H1 (cell line): ENCODE data around the gene CTBP2. TPM values are rescaled to one million over a fixed set of nuclear protein-coding genes. Genes with fewer than 3 reads are reported as not detected.

Experiments used
- CTCF ChIA-PET: fragments of 300-600 bp; sonication (Branson Sonifier 250); formaldehyde crosslinking; loops from one replicate; lab custom pipeline; 2021; ENCODE audit not compliant: partially characterized antibody; lab: Charles Lee
- POLR2A ChIA-PET: fragments of 300-600 bp; sonication (Branson Sonifier 250); formaldehyde crosslinking; loops from one replicate; lab custom pipeline; 2021; ENCODE audit warnings: inconsistent platforms; ENCODE audit not compliant: partially characterized antibody; lab: Charles Lee
- DNase-seq, 2 experiments: peaks; one replicate each; pipeline versions ENCODE4 v3.0.0 to v3.0.0-alpha.2; 2010 to 2022; ENCODE audit warnings: low spot score in 2 of 2, low read depth in 1 of 2, mixed read lengths in 1 of 2
- FAIRE-seq: peaks from 2 replicates; lab custom pipeline; 2011; peaks lifted over from hg19 to GRCh38; lab: Jason Lieb, UNC
- H2AFZ ChIP-seq: 2 replicates; pipeline ENCODE4 v1.8.1; 2012; ENCODE audit warnings: low read length, inconsistent platforms
- H2AK5ac ChIP-seq: 2 replicates; pipeline ENCODE4 v1.6.1; 2013; ENCODE audit warnings: low read depth, low read length
- H2BK120ac ChIP-seq: replicated peaks from 2 replicates; pipeline ENCODE3; 2013; ENCODE audit warnings: low read depth, low read length, inconsistent platforms
- H2BK12ac ChIP-seq: 2 replicates; pipeline ENCODE4 v1.6.1; 2013; ENCODE audit warnings: low read depth, low read length
- H2BK15ac ChIP-seq: 2 replicates; pipeline ENCODE4 v1.6.1; 2013; ENCODE audit warnings: low read length
- H2BK20ac ChIP-seq: 2 replicates; pipeline ENCODE4 v1.6.1; 2013; ENCODE audit warnings: low read length
- H2BK5ac ChIP-seq: 2 replicates; pipeline ENCODE4 v1.6.1; 2013; ENCODE audit warnings: low read depth, low read length
- H3K14ac ChIP-seq: 2 replicates; pipeline ENCODE4 v1.6.1; 2013; ENCODE audit warnings: inconsistent platforms; ENCODE audit not compliant: insufficient read length
- H3K18ac ChIP-seq: 2 replicates; pipeline ENCODE4 v1.6.1; 2013; ENCODE audit warnings: low read length; ENCODE audit errors: extremely low read depth
- H3K23ac ChIP-seq: 2 replicates; pipeline ENCODE4 v1.6.1; 2013; ENCODE audit warnings: inconsistent platforms; ENCODE audit not compliant: insufficient read length
- H3K23me2 ChIP-seq: 2 replicates; pipeline ENCODE4 v1.6.1; 2013; ENCODE audit warnings: low read depth, low read length
- H3K27ac ChIP-seq: 2 replicates; pipeline ENCODE4 v1.6.1; 2011; ENCODE audit warnings: low read depth, low read length, inconsistent platforms
- H3K27me3 ChIP-seq, 4 experiments: replicated peaks in 1 of 4; 1 replicate in 1 of 4; 2 replicates in 3 of 4; pipeline versions ENCODE4 v1.6.1 to v1.8.1; 2011 to 2013; ENCODE audit warnings: low read length in 3 of 4, mild to moderate bottlenecking in 3 of 4, inconsistent platforms in 2 of 4, mixed read lengths in 2 of 4, moderate library complexity in 1 of 4; ENCODE audit not compliant: control insufficient read depth in 3 of 4, insufficient read depth in 3 of 4; ENCODE audit errors: extremely low read depth in 1 of 4
- H3K36me3 ChIP-seq, 4 experiments: 2 replicates each; pipeline versions ENCODE4 v1.6.1 to v1.8.1; 2011 to 2013; ENCODE audit warnings: mild to moderate bottlenecking in 4 of 4, low read length in 3 of 4, moderate library complexity in 2 of 4, control low read depth in 1 of 4, inconsistent platforms in 1 of 4; ENCODE audit not compliant: insufficient read depth in 4 of 4, control insufficient read depth in 2 of 4
- H3K4ac ChIP-seq: replicated peaks from 2 replicates; pipeline ENCODE3; 2013; ENCODE audit warnings: low read length, low read depth, mixed read lengths, inconsistent platforms; ENCODE audit not compliant: insufficient read length
- H3K4me1 ChIP-seq, 4 experiments: replicated peaks in 1 of 4; 1 replicate in 1 of 4; 2 replicates in 3 of 4; pipeline versions ENCODE4 v1.6.1 to v1.8.1; 2011 to 2013; ENCODE audit warnings: low read length in 3 of 4, inconsistent platforms in 2 of 4, mixed read lengths in 1 of 4; ENCODE audit not compliant: insufficient read depth in 4 of 4, control insufficient read depth in 3 of 4
- H3K4me2 ChIP-seq, 2 experiments: 2 replicates each; pipeline versions ENCODE4 v1.6.1 to v1.8.1; 2011 to 2013; ENCODE audit warnings: low read depth in 2 of 2, low read length in 2 of 2, control low read depth in 1 of 2, inconsistent platforms in 1 of 2, mild to moderate bottlenecking in 1 of 2; ENCODE audit not compliant: insufficient read depth in 1 of 2
- H3K4me3 ChIP-seq, 4 experiments: fragments of 200-600, 300-600 bp in 1 of 4; sonication (generic), shearing (Covaris generic), sonication (Bioruptor Twin) in 1 of 4; 2 replicates each; pipeline versions ENCODE4 v1.5.1 to v1.8.1; 2011 to 2016; ENCODE audit warnings: low read length in 4 of 4, low read depth in 3 of 4, control low read depth in 2 of 4, inconsistent platforms in 2 of 4, mild to moderate bottlenecking in 2 of 4, mixed read lengths in 1 of 4, moderate library complexity in 1 of 4; ENCODE audit not compliant: insufficient read depth in 2 of 4; ENCODE audit errors: extremely low read depth in 1 of 4
- H3K56ac ChIP-seq: replicated peaks from 2 replicates; pipeline ENCODE3; 2013; ENCODE audit warnings: low read depth, mild to moderate bottlenecking, mixed read lengths, low read length, inconsistent platforms; ENCODE audit not compliant: insufficient read length
- H3K79me1 ChIP-seq: 2 replicates; pipeline ENCODE4 v1.6.1; 2013; ENCODE audit warnings: low read depth, low read length, control low read depth
- H3K79me2 ChIP-seq, 2 experiments: 2 replicates each; pipeline versions ENCODE4 v1.6.1 to v1.8.1; 2012 to 2013; ENCODE audit warnings: low read length in 2 of 2, mild to moderate bottlenecking in 2 of 2, inconsistent platforms in 1 of 2; ENCODE audit not compliant: insufficient read depth in 2 of 2, control insufficient read depth in 1 of 2
- H3K9ac ChIP-seq, 4 experiments: replicated peaks in 1 of 4; 1 replicate in 1 of 4; 2 replicates in 3 of 4; pipeline versions ENCODE4 v1.6.1 to v1.8.1; 2011 to 2013; ENCODE audit warnings: low read depth in 3 of 4, low read length in 3 of 4, control low read depth in 2 of 4, mild to moderate bottlenecking in 2 of 4, moderate library complexity in 2 of 4, inconsistent platforms in 1 of 4; ENCODE audit errors: extremely low read depth in 1 of 4
- H3K9me3 ChIP-seq, 2 experiments: 2 replicates each; pipeline versions ENCODE4 v1.6.1 to v1.8.1; 2012 to 2013; ENCODE audit warnings: mild to moderate bottlenecking in 2 of 2, moderate library complexity in 2 of 2, control low read depth in 1 of 2, inconsistent platforms in 1 of 2, low read depth in 1 of 2, low read length in 1 of 2, mixed read lengths in 1 of 2; ENCODE audit not compliant: insufficient read depth in 2 of 2
- H4K20me1 ChIP-seq, 2 experiments: replicated peaks in 1 of 2; 2 replicates each; pipeline versions ENCODE3 to v1.8.1; 2011 to 2013; ENCODE audit warnings: inconsistent platforms in 2 of 2, low read length in 2 of 2, mild to moderate bottlenecking in 1 of 2; ENCODE audit not compliant: insufficient read depth in 2 of 2, control insufficient read depth in 1 of 2
- H4K5ac ChIP-seq: 2 replicates; pipeline ENCODE4 v1.6.1; 2013; ENCODE audit warnings: low read length, low read depth, mixed read lengths, inconsistent platforms; ENCODE audit not compliant: insufficient read length
- H4K8ac ChIP-seq: 2 replicates; pipeline ENCODE4 v1.8.0; 2013; ENCODE audit warnings: mild to moderate bottlenecking, moderate library complexity, low read length, inconsistent platforms; ENCODE audit not compliant: insufficient read depth; ENCODE audit errors: extremely low read depth
- H4K91ac ChIP-seq: replicated peaks from 2 replicates; pipeline ENCODE3; 2013; ENCODE audit warnings: low read length, mixed read lengths, inconsistent platforms; ENCODE audit not compliant: insufficient read length
- BCL11A ChIP-seq, 2 experiments: IDR thresholded peaks; one replicate each; pipeline ENCODE4 v1.6.1; 2011; ENCODE audit warnings: low read depth in 2 of 2, low read length in 2 of 2, mild to moderate bottlenecking in 2 of 2
- CEBPB ChIP-seq: IDR thresholded peaks from 2 replicates; pipeline ENCODE4 v1.6.1; 2012; ENCODE audit warnings: low read depth, low read length
- E2F6 ChIP-seq: IDR thresholded peaks from 2 replicates; pipeline ENCODE4 v1.6.1; 2012; ENCODE audit warnings: inconsistent platforms
- HDAC6 ChIP-seq: IDR thresholded peaks from one replicate; pipeline ENCODE4 v1.7.1; 2012; ENCODE audit warnings: low read depth, mild to moderate bottlenecking, inconsistent platforms, low read length, moderate library complexity
- KDM1A ChIP-seq: fragments of 200-600, 300-600 bp; sonication (generic); IDR thresholded peaks from 2 replicates; pipeline ENCODE4 v1.7.1; 2016; ENCODE audit warnings: mild to moderate bottlenecking, low read length, borderline replicate concordance
- NANOG ChIP-seq: IDR thresholded peaks from 2 replicates; pipeline ENCODE4 v1.6.1; 2011; ENCODE audit warnings: low read length, low read depth, mild to moderate bottlenecking, inconsistent platforms; ENCODE audit not compliant: insufficient read depth, poor library complexity, severe bottlenecking
- POLR2A ChIP-seq, 2 experiments: IDR thresholded peaks; 1 replicate in 1 of 2; 2 replicates in 1 of 2; pipeline ENCODE4 v1.6.1; 2011; ENCODE audit warnings: low read depth in 2 of 2, low read length in 2 of 2, mild to moderate bottlenecking in 2 of 2; ENCODE audit errors: control extremely low read depth in 1 of 2
- SP1 ChIP-seq: IDR thresholded peaks from 2 replicates; pipeline ENCODE4 v1.6.1; 2011; ENCODE audit warnings: low read depth, low read length
- SUZ12 ChIP-seq: fragments of 200-600 bp; sonication (generic); IDR thresholded peaks from 2 replicates; pipeline ENCODE4 v1.6.1; 2012; ENCODE audit warnings: mild to moderate bottlenecking, inconsistent platforms, low read length, moderate library complexity, mixed read lengths
- WGBS, 2 experiments: shearing (Covaris generic) in 1 of 2; methylation state at CpG; one replicate each; pipeline versions ENCODE4 v1.1.6 to v1.1.7; 2013 to 2015; ENCODE audit warnings: low lambda C conversion rate in 2 of 2, mixed read lengths in 2 of 2, inconsistent platforms in 1 of 2, low coverage in 1 of 2, missing lambda C conversion rate in 1 of 2; ENCODE audit not compliant: insufficient replicate concordance in 2 of 2, insufficient coverage in 1 of 2, insufficient read length in 1 of 2; ENCODE audit errors: extremely low coverage in 1 of 2, missing lambda C conversion rate in 1 of 2; 5-methylcytosine and 5-hydroxymethylcytosine counted together
- polyA plus RNA-seq, 7 experiments: library from polyadenylated mRNA; depleted of rRNA in 3 of 7; stranded (reverse) in 5 of 7; unstranded in 2 of 7; fragments of >200 nt in 5 of 7; fragments of 200-250 nt in 2 of 7; gene quantifications; 1 replicate in 5 of 7; 2 replicates in 1 of 7; 4 replicates in 1 of 7; pipeline versions ENCODE4 v1.2.1 to v1.2.3, GENCODE V29; 2011 to 2013; ENCODE audit warnings: missing spikeins in 2 of 7, mixed read lengths in 2 of 7
- total RNA-seq: library from RNA; stranded (reverse); fragmentation: NEBNext Ultra II Directional; extraction: Animal tissue kit (Norgen Biotek cat#: 25700); gene quantifications from 2 replicates; pipeline ENCODE4 v1.2.1, GENCODE V29; 2021

Gene CTBP2
- total and polyA plus RNA-seq, 2 of the 8 experiments (the other 6 are each of a cell fraction or from before 2014, with no cell fraction given): 208 to 221 TPM

GRCh38 chr10:125101581-125101980 lies 58.8 kb downstream of the CTBP2 start:
- peaks cover 30% of the 10 kb centered on the region for H3K79me1 ChIP-seq
- peaks cover 73 to 83% of the 10 kb centered on the region in 2 experiments for H4K20me1 ChIP-seq
- H4K8ac ChIP-seq: no peak overlapping the region
- H2BK12ac ChIP-seq: no peak overlapping the region
- no peak overlapping the region for H3K23ac ChIP-seq
- ChIA-PET POLR2A (no interaction called here), CTCF (interaction anchor here (2.3 kb wide), 1 partner anchor 42 kb away, joined by 7 read pairs; no protein-coding TSS in a partner anchor)
- no peak overlapping the region for H2BK20ac ChIP-seq
- no peaks in the 10 kb centered on the region for H3K27me3 ChIP-seq
- no peak for TF ChIP-seq CEBPB
- TF ChIP-seq SUZ12: no peak
- no peak for TF ChIP-seq NANOG
- no peak for TF ChIP-seq SP1
- TF ChIP-seq E2F6: no peak
- no peak for TF ChIP-seq HDAC6
- no peak for TF ChIP-seq POLR2A (IDR thresholded peaks at IDR 0.05; ENCODE audit: control extremely low read depth in 1 of 2, low read depth in 2 of 2, low read length in 2 of 2)
- TF ChIP-seq BCL11A (IDR thresholded peaks at IDR 0.05; ENCODE audit: low read depth in 2 of 2, low read length in 2 of 2): no peak
- TF ChIP-seq KDM1A: no peak
- H3K23me2 ChIP-seq: no peaks in the 10 kb centered on the region
- H3K56ac ChIP-seq: no peak overlapping the region
- no peak overlapping the region for H2AFZ ChIP-seq
- peaks cover 21 to 50% (median 37%) of the 10 kb centered on the region in 4 experiments for H3K4me1 ChIP-seq
- DNase-seq (no peak), FAIRE-seq (no peak)
- no peak overlapping the region; a peak in 1 of 4 replicates for H3K4me2 ChIP-seq
- no peaks in the 10 kb centered on the region for H3K9me3 ChIP-seq
- no peak overlapping the region for H2AK5ac ChIP-seq
- no peak overlapping the region for H3K4me3 ChIP-seq
- no peak overlapping the region for H3K27ac ChIP-seq
- 92% methylated on average over 9 of the region's 9 CpGs; no CpG with 5 or more reads in 1 of the 2 experiments for WGBS, 2 experiments
- no peak overlapping the region for H4K5ac ChIP-seq
- H2BK15ac ChIP-seq: no peak overlapping the region
- peaks cover 48 to 100% of the 10 kb centered on the region in 2 experiments for H3K79me2 ChIP-seq
- no peak overlapping the region for H4K91ac ChIP-seq
- H3K9ac ChIP-seq: no peak overlapping the region
- H3K18ac ChIP-seq: no peak overlapping the region
- no peak overlapping the region for H2BK120ac ChIP-seq
- peak overlapping the region; percentile 32; the same call in 1 of the 2 replicates for H2BK5ac ChIP-seq
- H3K14ac ChIP-seq: no peak overlapping the region
- H3K4ac ChIP-seq: no peak overlapping the region
- peaks cover 3 to 39% (median 10%) of the 10 kb centered on the region in 4 experiments; a peak in 7 of 8 replicates for H3K36me3 ChIP-seq
